Left ventricle myocardium inferior (tissue), 1 donor: ENCODE results near the gene DSTN. TPM values are rescaled to one million over a fixed set of nuclear protein-coding genes. Genes with fewer than 3 reads are reported as not detected.
A peak's percentile ranks its signal among the peaks of the same experiment; 100 is the strongest.

Experiments used
- DNase-seq: peaks from one replicate; pipeline ENCODE4 v3.0.0-alpha.2; 2020
- H3K27ac ChIP-seq: fragments of 200-600 bp; replicated peaks from 2 replicates; pipeline ENCODE4 v1.8.0; 2021
- H3K27me3 ChIP-seq: fragments of 200-600 bp; 2 replicates; pipeline ENCODE4 v1.8.0; 2021; ENCODE audit warnings: low read depth
- H3K36me3 ChIP-seq: fragments of 200-600 bp; 2 replicates; pipeline ENCODE4 v1.8.0; 2021
- H3K4me1 ChIP-seq: fragments of 200-600 bp; 2 replicates; pipeline ENCODE4 v1.8.0; 2021
- H3K4me3 ChIP-seq: fragments of 200-600 bp; 2 replicates; pipeline ENCODE4 v1.8.0; 2021; ENCODE audit warnings: mild to moderate bottlenecking, moderate library complexity
- H3K9me3 ChIP-seq: fragments of 200-600 bp; replicated peaks from 2 replicates; pipeline ENCODE4 v1.8.0; 2021
- intact Hi-C: fragments of 100-400 bp; cut with micrococcal nuclease; formaldehyde crosslinking; loops from one replicate; pipeline ENCODE4 v1.11.0; 2022
- total RNA-seq: library from RNA; stranded (reverse); fragmentation: NEBNext Ultra II Directional; extraction: Animal tissue kit (Norgen Biotek cat#: 25700); gene quantifications from one replicate; pipeline ENCODE4 v1.2.1, GENCODE V29; 2021
- TF ChIP-seq, protein P1 (sequence below): fragments of 200-600 bp; IDR thresholded peaks from 2 replicates; pipeline ENCODE4 v1.8.0; 2021; ENCODE audit warnings: antibody characterized with exemption, mild to moderate bottlenecking, borderline replicate concordance
- donor health status: DM: no; HTN: yes; CAD: no; lungs with severe emphysema.

DSTN gene
- total RNA-seq, 1 donor from 2014 or later: 635 TPM

DNA sequence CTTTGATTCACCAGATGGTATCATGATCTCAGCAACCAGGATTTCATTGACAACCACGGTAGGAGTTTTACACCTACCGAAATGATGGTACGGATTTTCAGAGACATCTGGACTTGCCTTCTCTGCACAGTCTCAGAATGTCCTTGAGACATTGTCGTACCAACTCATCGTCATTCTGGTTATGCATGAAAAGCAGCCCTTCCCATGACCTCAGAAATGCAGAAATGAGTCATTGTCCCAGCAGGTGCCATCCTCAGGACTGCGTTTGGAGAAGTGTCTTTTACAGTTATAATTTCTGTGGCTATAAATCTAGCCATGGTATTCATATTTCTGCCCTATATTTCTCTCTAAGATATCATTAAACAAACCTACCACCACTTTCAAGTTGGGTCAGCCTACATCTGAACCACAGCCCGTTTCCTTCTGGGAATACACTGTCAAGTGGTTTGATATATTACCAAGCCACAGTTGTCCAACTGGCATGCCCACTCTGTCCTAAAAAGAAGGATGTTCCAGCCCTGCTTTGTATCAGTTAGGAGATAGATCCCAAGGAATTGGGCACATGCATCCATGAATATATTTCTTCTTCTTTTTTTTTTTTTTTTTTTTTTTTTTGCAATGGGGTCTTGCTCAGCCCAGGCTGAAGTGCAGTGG is 31.2 kb upstream of the DSTN start:
- Histone ChIP-seq H3K36me3 (no peaks in the 10 kb centered on the region), H3K9me3 (no peaks in the 10 kb centered on the region), H3K27me3 (no peaks in the 10 kb centered on the region), H3K27ac (no peak overlapping the region), H3K4me3 (no peak overlapping the region), H3K4me1 (no peaks in the 10 kb centered on the region)
- intact Hi-C loops: loop anchor here (10.0 kb wide), 2 partner anchors 76 to 356 kb away; no protein-coding TSS in a partner anchor
- no peak for DNase-seq
- TF ChIP-seq, protein P1, sequence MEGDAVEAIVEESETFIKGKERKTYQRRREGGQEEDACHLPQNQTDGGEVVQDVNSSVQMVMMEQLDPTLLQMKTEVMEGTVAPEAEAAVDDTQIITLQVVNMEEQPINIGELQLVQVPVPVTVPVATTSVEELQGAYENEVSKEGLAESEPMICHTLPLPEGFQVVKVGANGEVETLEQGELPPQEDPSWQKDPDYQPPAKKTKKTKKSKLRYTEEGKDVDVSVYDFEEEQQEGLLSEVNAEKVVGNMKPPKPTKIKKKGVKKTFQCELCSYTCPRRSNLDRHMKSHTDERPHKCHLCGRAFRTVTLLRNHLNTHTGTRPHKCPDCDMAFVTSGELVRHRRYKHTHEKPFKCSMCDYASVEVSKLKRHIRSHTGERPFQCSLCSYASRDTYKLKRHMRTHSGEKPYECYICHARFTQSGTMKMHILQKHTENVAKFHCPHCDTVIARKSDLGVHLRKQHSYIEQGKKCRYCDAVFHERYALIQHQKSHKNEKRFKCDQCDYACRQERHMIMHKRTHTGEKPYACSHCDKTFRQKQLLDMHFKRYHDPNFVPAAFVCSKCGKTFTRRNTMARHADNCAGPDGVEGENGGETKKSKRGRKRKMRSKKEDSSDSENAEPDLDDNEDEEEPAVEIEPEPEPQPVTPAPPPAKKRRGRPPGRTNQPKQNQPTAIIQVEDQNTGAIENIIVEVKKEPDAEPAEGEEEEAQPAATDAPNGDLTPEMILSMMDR: no peak

DNA sequence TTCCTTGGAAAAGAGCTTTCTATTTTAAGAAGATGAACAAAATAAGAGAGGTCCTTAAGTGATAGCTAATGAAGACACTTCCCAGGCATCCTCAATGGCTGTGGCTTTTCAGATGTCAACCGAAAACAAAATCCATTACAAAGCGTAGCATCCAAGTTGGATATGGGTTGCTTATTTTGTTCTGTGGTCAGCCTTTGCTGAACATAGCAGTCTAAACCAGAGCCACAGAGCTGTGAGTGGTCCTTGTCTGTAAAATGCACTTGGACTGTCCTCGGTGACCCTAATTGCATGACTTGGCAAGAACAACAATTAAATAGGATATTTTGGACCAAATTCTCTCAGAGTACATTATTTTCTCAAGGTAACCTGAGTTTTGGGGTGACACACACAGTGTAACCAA is 28.3 kb upstream of the DSTN start:
- H3K4me1 ChIP-seq: no peaks in the 10 kb centered on the region
- H3K4me3 ChIP-seq: no peak overlapping the region
- H3K36me3 ChIP-seq: no peaks in the 10 kb centered on the region
- no peak overlapping the region for H3K27ac ChIP-seq
- no peaks in the 10 kb centered on the region for H3K27me3 ChIP-seq
- intact Hi-C loops: no loop called here
- TF ChIP-seq, protein P1: no peak
- no peak for DNase-seq
- no peaks in the 10 kb centered on the region for H3K9me3 ChIP-seq

DNA sequence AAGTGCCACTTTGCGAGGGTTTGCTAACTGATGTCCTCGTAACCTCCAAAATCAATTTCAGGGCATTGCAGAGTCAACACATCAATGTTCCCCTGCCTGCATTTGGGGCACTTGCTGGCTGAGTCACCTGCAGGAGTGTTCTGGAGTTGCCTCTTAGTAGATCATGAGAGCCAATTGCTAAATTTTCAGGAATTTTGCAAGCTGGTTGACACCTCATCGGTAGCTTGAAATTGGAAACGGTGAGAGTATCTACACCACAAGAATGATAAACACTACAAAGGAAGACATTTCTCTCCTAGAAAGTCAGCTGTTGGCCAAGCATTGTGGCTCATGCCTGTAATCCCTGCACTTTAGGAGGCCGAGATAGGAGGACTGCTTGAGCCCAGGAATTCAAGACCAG is 27.9 kb upstream of the DSTN start:
- Histone ChIP-seq H3K4me1 (no peaks in the 10 kb centered on the region), H3K36me3 (no peaks in the 10 kb centered on the region), H3K27me3 (no peaks in the 10 kb centered on the region), H3K27ac (peak overlapping the region; percentile 68), H3K9me3 (no peaks in the 10 kb centered on the region), H3K4me3 (no peak overlapping the region)
- TF ChIP-seq, protein P1: no peak
- DNase-seq: no peak
- intact Hi-C loops: no loop called here

DNA sequence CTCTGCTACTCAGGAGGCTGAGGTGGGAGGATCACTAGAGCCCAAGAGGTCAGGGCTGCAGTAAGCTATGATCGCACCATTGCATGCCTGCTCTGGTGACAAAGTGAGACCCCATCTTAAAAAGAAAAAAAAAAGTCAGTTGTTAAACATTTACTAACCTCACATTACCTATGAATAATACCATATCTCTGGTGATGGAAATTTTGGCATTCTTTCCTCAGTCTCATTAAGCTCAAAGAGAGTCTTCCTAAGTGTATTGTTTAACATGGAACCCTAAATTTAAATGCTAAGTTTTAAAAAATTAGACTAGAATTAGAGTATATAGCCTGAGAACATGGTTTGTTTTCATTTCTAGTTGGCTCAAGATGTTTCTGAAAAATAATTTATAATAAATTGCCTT is 27.4 kb upstream of the DSTN start:
- TF ChIP-seq, protein P1: no peak
- Histone ChIP-seq H3K4me1 (no peaks in the 10 kb centered on the region), H3K27ac (peak overlapping the region; percentile 68), H3K27me3 (no peaks in the 10 kb centered on the region), H3K36me3 (no peaks in the 10 kb centered on the region), H3K9me3 (no peaks in the 10 kb centered on the region), H3K4me3 (no peak overlapping the region)
- DNase-seq: no peak
- intact Hi-C loops: no loop called here

DNA sequence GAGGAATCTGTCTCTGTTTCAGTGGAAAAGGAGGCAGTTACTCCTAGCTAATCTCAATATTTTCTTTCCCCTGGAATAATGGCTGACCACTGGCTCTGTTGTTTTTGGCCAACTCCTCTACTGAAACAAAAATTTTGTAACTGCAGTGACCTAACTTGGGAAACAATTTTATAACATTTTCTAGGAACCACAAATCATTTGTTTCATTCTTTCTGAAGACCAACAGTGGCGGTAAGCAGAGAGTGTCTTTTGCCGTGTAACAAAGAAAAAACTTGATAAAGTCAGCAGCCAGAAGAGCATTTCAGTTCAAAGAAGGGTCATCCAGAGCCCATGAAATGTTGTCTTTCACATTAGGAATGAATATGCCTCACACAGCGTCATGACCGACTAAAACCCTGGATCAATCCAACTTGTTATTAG is 26.9 kb upstream of the DSTN start:
- TF ChIP-seq, protein P1: no peak
- no peaks in the 10 kb centered on the region for H3K27me3 ChIP-seq
- no peaks in the 10 kb centered on the region for H3K9me3 ChIP-seq
- H3K36me3 ChIP-seq: no peaks in the 10 kb centered on the region
- peak overlapping the region; percentile 68 for H3K27ac ChIP-seq
- intact Hi-C loops: no loop called here
- no peak overlapping the region for H3K4me3 ChIP-seq
- no peak for DNase-seq
- H3K4me1 ChIP-seq: no peaks in the 10 kb centered on the region
